ENCODE data around the gene RABGAP1L. TPM values are rescaled to one million over a fixed set of nuclear protein-coding genes. Genes with fewer than 3 reads are reported as not detected.

Gene RABGAP1L
- polyA plus RNA-seq, 1 donor (not counting 4 experiments of a cell fraction or from before 2014, with no cell fraction given): 24.2 TPM

DNA sequence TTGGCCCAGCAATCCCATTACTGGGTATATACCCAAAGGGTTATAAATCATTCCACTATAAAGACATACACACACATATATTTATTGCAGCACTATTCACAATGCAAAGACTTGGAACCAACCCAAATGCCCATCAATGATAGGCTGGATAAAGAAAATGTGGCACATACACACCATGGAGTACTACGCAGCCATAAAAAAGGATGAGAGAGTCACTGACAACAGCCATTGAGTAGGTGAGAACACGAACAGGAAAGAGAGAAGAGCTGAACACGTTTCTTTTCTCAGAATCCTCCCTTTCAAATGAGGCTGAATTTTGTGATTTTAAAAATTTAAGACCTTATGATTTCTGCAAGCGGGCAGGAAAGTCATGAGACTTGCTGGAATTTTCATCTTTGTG lies 10.1 kb upstream of the RABGAP1L start:
- no peak overlapping the region for H2AFZ ChIP-seq (ENCODE audit: control insufficient read depth, low read length)
- dilution Hi-C loops (cut with MboI; ENCODE audit: extremely low pct_ligation_motif_present, low sequenced_read_pairs): no loop called here
- peaks cover 20% of the 10 kb centered on the region for H3K4me1 ChIP-seq (ENCODE audit: control insufficient read depth, extremely low read depth, insufficient read depth, low read length)
- H3K9me1 ChIP-seq (ENCODE audit: control insufficient read depth, extremely low read depth, insufficient read depth, low read length): no peaks in the 10 kb centered on the region
- no peak overlapping the region for H3K4me3 ChIP-seq (ENCODE audit: control insufficient read depth in 2 of 3, extremely low read depth in 1 of 3, insufficient read depth in 2 of 3, low read depth in 1 of 3, low read length in 3 of 3)
- H3K9me3 ChIP-seq (ENCODE audit: control insufficient read depth, low read depth, low read length): no peaks in the 10 kb centered on the region
- no peaks in the 10 kb centered on the region for H3K79me2 ChIP-seq (ENCODE audit: control insufficient read depth, insufficient read depth, low read length)
- FAIRE-seq (no peak), DNase-seq (ENCODE audit: low read depth, low spot score) (no peak)
- H3K27ac ChIP-seq (ENCODE audit: control insufficient read depth, insufficient read depth, low read length): no peak overlapping the region
- H4K20me1 ChIP-seq (ENCODE audit: control insufficient read depth, extremely low read depth, insufficient read depth, low read length): no peaks in the 10 kb centered on the region
- TF ChIP-seq EZH2 (IDR thresholded peaks at IDR 0.05; ENCODE audit: low read length): no peak
- TF ChIP-seq, protein P1, sequence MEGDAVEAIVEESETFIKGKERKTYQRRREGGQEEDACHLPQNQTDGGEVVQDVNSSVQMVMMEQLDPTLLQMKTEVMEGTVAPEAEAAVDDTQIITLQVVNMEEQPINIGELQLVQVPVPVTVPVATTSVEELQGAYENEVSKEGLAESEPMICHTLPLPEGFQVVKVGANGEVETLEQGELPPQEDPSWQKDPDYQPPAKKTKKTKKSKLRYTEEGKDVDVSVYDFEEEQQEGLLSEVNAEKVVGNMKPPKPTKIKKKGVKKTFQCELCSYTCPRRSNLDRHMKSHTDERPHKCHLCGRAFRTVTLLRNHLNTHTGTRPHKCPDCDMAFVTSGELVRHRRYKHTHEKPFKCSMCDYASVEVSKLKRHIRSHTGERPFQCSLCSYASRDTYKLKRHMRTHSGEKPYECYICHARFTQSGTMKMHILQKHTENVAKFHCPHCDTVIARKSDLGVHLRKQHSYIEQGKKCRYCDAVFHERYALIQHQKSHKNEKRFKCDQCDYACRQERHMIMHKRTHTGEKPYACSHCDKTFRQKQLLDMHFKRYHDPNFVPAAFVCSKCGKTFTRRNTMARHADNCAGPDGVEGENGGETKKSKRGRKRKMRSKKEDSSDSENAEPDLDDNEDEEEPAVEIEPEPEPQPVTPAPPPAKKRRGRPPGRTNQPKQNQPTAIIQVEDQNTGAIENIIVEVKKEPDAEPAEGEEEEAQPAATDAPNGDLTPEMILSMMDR (optimal IDR thresholded peaks at IDR 0.05 in 1 of 3, IDR thresholded peaks at IDR 0.05 in 1 of 3, conservative IDR thresholded peaks at IDR 0.05 in 1 of 3; ENCODE audit: extremely low read depth in 1 of 3, insufficient read depth in 2 of 3, low read length in 3 of 3): no peak
- no peak overlapping the region for H3K9ac ChIP-seq (ENCODE audit: control insufficient read depth, extremely low read depth, insufficient read depth, low read length)
- no peaks in the 10 kb centered on the region for H3K27me3 ChIP-seq (ENCODE audit: control insufficient read depth, extremely low read depth, insufficient read depth, low read length)
- H3K36me3 ChIP-seq (ENCODE audit: control insufficient read depth in 2 of 2, extremely low read depth in 1 of 2, insufficient read depth in 2 of 2, low read length in 2 of 2): no peaks in the 10 kb centered on the region
- no peak overlapping the region for H3K4me2 ChIP-seq (ENCODE audit: control insufficient read depth, extremely low read depth, insufficient read depth, low read depth, low read length)

DNA sequence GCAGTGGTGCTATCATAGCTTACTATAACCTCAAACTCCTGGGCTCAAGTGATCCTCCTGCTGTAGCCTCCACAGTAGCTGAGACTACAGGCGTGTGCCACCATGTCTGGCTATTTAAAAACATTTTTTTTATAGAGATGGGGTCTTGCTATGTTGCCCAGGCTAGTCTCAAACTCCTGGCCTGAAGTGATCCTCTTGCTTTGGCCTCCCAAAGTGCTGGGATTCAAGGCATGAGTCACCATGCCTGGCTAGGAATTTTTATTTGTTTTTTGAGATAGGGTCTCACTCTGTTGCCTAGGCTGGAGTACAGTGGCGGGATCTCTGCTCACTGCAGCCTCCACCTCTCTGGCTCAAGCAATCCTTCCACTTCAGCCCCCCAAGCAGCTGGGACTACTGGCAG lies 8.8 kb upstream of the RABGAP1L start:
- Histone ChIP-seq H3K9ac (ENCODE audit: control insufficient read depth, extremely low read depth, insufficient read depth, low read length) (no peak overlapping the region), H3K27me3 (ENCODE audit: control insufficient read depth, extremely low read depth, insufficient read depth, low read length) (no peaks in the 10 kb centered on the region), H2AFZ (ENCODE audit: control insufficient read depth, low read length) (no peak overlapping the region), H3K9me3 (ENCODE audit: control insufficient read depth, low read depth, low read length) (no peaks in the 10 kb centered on the region), H3K79me2 (ENCODE audit: control insufficient read depth, insufficient read depth, low read length) (no peaks in the 10 kb centered on the region), H3K27ac (ENCODE audit: control insufficient read depth, insufficient read depth, low read length) (no peak overlapping the region), H3K36me3 (ENCODE audit: control insufficient read depth in 2 of 2, extremely low read depth in 1 of 2, insufficient read depth in 2 of 2, low read length in 2 of 2) (no peaks in the 10 kb centered on the region), H3K4me1 (ENCODE audit: control insufficient read depth, extremely low read depth, insufficient read depth, low read length) (peaks cover 20% of the 10 kb centered on the region), H4K20me1 (ENCODE audit: control insufficient read depth, extremely low read depth, insufficient read depth, low read length) (no peaks in the 10 kb centered on the region), H3K4me3 (ENCODE audit: control insufficient read depth in 2 of 3, extremely low read depth in 1 of 3, insufficient read depth in 2 of 3, low read depth in 1 of 3, low read length in 3 of 3) (no peak overlapping the region), H3K9me1 (ENCODE audit: control insufficient read depth, extremely low read depth, insufficient read depth, low read length) (no peaks in the 10 kb centered on the region), H3K4me2 (ENCODE audit: control insufficient read depth, extremely low read depth, insufficient read depth, low read depth, low read length) (no peak overlapping the region)
- DNase-seq (ENCODE audit: low read depth, low spot score): no peak
- dilution Hi-C loops (cut with MboI; ENCODE audit: extremely low pct_ligation_motif_present, low sequenced_read_pairs): no loop called here
- no peak for TF ChIP-seq EZH2 (IDR thresholded peaks at IDR 0.05; ENCODE audit: low read length)
- TF ChIP-seq, protein P1 (optimal IDR thresholded peaks at IDR 0.05 in 1 of 3, IDR thresholded peaks at IDR 0.05 in 1 of 3, conservative IDR thresholded peaks at IDR 0.05 in 1 of 3; ENCODE audit: extremely low read depth in 1 of 3, insufficient read depth in 2 of 3, low read length in 3 of 3): no peak
- FAIRE-seq: no peak

All from keratinocyte (primary cell).